Thyroid gland (tissue), 4 donors: ENCODE results near the gene TGFB1I1. TPM values are rescaled to one million over a fixed set of nuclear protein-coding genes. Genes with fewer than 3 reads are reported as not detected.
"Not testable (repeated sequence)": the region's sequence is repeated elsewhere in the genome, so short reads cannot be mapped to it uniquely, and the experiment has no call there.

ENCODE experiments used
- DNase-seq, 2 donors: peaks; one replicate each; pipeline ENCODE4 v3.0.0-alpha.2; 2019
- H3K27ac ChIP-seq, 3 donors: fragments of 200-600 bp; sonication (generic); 1 replicate in 2 of 3; 2 replicates in 1 of 3; pipeline ENCODE4 v1.5.1; 2016 to 2019; ENCODE audit warnings: mild to moderate bottlenecking in 1 of 3, moderate library complexity in 1 of 3
- H3K27me3 ChIP-seq: fragments of 200-600 bp; sonication (generic); one replicate; pipeline ENCODE4 v1.5.1; 2019
- H3K36me3 ChIP-seq, 2 donors: fragments of 200-600 bp; sonication (generic); one replicate each; pipeline ENCODE4 v1.5.1; 2016 to 2019
- H3K4me1 ChIP-seq, 2 donors: fragments of 200-600 bp; sonication (generic); one replicate each; pipeline ENCODE4 v1.5.1; 2017 to 2019
- H3K4me3 ChIP-seq, 3 donors: fragments of 200-600 bp; sonication (generic); replicated peaks in 1 of 3; 1 replicate in 2 of 3; 2 replicates in 1 of 3; pipeline ENCODE4 v1.5.1; 2016; ENCODE audit warnings: mild to moderate bottlenecking in 1 of 3
- H3K9me3 ChIP-seq: fragments of 200-600 bp; sonication (generic); one replicate; pipeline ENCODE4 v1.5.1; 2017
- CTCF ChIP-seq, 6 experiments: fragments of 200-600 bp in 3 of 6; fragments of 450-650 bp in 3 of 6; sonication (generic) in 3 of 6; IDR thresholded peaks; one replicate each; pipeline ENCODE4 v1.5.1; 2016 to 2019; ENCODE audit warnings: antibody characterized with exemption in 6 of 6, mild to moderate bottlenecking in 2 of 6, inconsistent platforms in 1 of 6, moderate library complexity in 1 of 6
- POLR2A ChIP-seq, 2 donors: fragments of 450-650 bp; IDR thresholded peaks; one replicate each; pipeline ENCODE4 v1.6.1; 2017; ENCODE audit warnings: antibody characterized with exemption in 2 of 2, mild to moderate bottlenecking in 2 of 2, moderate library complexity in 1 of 2
- WGBS, 2 donors: methylation state at CpG; one replicate each; pipeline ENCODE4 v1.1.5; 2017; 5-methylcytosine and 5-hydroxymethylcytosine counted together
- intact Hi-C: fragments of 100-400 bp; cut with DNase I; formaldehyde crosslinking; loops from one replicate; pipeline ENCODE4 v1.15.1; 2023
- total RNA-seq, 4 donors: library from RNA; depleted of rRNA; stranded (reverse); fragments of >200 nt; gene quantifications; one replicate each; pipeline ENCODE4 v1.2.3, GENCODE V29; 2016

TGFB1I1 gene
- total RNA-seq, 4 donors from 2014 or later = 11.0 to 23.5 (median 20.0) TPM

DNA sequence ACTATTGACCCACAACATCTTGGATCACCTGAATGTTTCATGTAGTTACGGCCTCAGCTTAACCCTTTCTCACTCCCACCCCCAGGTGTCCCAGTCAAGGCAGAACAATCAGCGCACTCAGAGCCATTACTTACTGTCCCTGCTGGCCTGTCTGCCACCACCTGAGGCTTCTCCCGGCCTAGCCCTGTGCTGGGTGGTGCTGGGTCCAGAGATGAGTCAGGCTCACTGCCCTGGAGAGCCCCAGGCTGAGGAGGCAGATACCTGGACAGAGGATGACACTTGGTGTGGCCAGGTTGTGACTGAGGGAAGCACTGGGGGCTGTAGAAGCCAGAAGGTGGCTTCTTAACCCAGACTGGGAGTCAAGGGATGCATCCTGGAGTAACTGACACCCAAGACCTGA is 7.0 kb downstream of the TGFB1I1 start:
- H3K4me3 ChIP-seq = no peak overlapping the region
- no peaks in the 10 kb centered on the region for H3K9me3 ChIP-seq
- peaks cover 0 to 2% of the 10 kb centered on the region in 2 donors for H3K36me3 ChIP-seq
- no peaks in the 10 kb centered on the region for H3K27me3 ChIP-seq
- no peak overlapping the region for H3K27ac ChIP-seq
- intact Hi-C loops = no loop called here
- H3K4me1 ChIP-seq = peaks cover 0 to 12% of the 10 kb centered on the region in 2 donors
- no peak for DNase-seq
- TF ChIP-seq POLR2A (IDR thresholded peaks at IDR 0.05) = no peak
- no peak for TF ChIP-seq CTCF (IDR thresholded peaks at IDR 0.05)
- WGBS, 2 donors = 87 to 100% methylated on average over 2 to 3 of the region's 3 CpGs

DNA sequence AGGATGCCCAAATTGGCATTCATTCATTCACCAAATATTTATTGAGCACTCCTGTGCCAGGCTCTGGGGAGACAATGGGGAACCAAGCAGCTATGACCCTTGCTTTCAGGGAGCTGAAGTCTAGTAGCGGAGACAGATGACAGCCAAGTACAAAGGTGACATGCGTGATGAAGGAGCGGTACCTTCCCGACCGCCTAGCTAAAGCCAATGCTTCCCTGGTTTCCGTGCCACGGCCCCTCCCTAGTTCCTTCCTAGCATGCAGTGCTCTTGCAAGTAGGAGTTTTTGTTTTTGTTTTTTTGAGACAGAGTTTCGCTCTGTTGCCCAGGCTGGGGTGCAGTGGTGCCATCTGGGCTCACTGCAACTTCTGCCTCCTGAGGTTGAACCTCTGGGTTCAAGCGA is 7.8 kb downstream of the TGFB1I1 start:
- 78 to 95% methylated on average over 9 of the region's 9 CpGs for WGBS, 2 donors
- H3K27me3 ChIP-seq = no peaks in the 10 kb centered on the region
- peaks cover 0 to 15% of the 10 kb centered on the region in 2 donors for H3K4me1 ChIP-seq
- H3K4me3 ChIP-seq = no peak overlapping the region
- intact Hi-C loops = no loop called here
- peaks cover 0 to 2% of the 10 kb centered on the region in 2 donors for H3K36me3 ChIP-seq
- H3K27ac ChIP-seq = no peak overlapping the region
- TF ChIP-seq CTCF (IDR thresholded peaks at IDR 0.05) (no peak), POLR2A (IDR thresholded peaks at IDR 0.05) (no peak)
- no peak for DNase-seq
- no peaks in the 10 kb centered on the region for H3K9me3 ChIP-seq

DNA sequence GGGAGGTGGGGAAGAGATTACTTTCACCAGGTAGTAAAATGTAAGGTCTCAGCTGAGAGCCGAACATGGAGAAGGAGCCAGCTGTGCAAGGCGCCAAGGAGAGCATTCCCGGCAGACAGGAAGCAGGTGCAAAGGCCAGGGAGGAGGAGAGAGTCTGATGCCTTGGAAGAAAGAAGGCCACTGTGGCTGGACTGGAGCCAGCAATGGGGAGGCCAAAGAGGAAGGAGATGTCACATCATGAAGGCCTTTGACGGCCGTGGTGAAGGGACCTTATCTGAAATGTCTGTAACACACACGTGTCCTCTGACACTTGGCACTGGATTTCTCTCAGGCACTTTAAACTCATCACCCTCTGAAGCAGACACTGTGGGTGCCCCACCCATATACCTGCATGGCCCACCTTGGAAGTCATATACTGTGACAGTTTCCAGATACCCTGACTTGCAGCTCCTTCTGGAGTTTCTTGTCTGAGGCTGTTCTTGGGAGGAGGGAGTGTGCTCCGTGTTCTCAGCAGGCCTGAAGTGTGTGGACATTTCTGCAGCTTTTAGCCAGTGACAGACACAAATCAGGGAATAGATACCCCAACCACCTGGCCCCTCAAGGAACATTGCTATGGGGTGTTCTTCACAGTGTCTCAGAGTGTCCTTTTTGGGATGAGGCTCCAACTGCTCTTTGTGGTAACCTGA is 9.0 kb downstream of the TGFB1I1 start:
- H3K27me3 ChIP-seq = no peaks in the 10 kb centered on the region
- DNase-seq = no peak
- intact Hi-C loops = no loop called here
- H3K4me1 ChIP-seq = peaks cover 0 to 14% of the 10 kb centered on the region in 2 donors
- no peak overlapping the region for H3K27ac ChIP-seq
- 54 to 66% methylated on average over 7 of the region's 7 CpGs for WGBS, 2 donors
- no peaks in the 10 kb centered on the region for H3K9me3 ChIP-seq
- H3K36me3 ChIP-seq = peaks cover 0 to under 1% of the 10 kb centered on the region in 2 donors
- TF ChIP-seq CTCF (IDR thresholded peaks at IDR 0.05) (no peak), POLR2A (IDR thresholded peaks at IDR 0.05) (no peak)
- no peak overlapping the region for H3K4me3 ChIP-seq

DNA sequence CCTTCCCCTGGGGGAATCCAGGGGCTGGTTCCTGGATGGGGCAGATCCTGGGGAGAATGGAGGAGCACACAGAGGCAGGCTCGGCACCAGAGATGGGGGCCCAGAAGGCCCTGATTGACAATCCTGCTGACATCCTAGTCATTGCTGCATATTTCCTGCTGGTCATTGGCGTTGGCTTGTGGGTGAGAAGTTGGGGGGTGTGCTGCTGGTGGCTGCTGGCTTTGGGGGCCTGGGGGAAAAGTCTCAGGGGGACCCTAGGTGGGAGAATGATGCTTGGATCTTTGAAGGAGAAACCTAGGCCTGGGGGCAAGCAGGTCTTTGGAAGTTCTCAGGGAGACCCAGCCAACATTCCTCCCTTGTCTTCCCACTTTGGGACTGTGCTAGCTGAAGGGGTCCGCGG is 11.1 kb downstream of the TGFB1I1 start, which contains the start of gene SLC5A2:
Gene SLC5A2, plus strand, starts transcription at position 43 of the 400 bp plus-strand sequence. Its CDS starts 14 bp downstream, at position 57.
- H3K27me3 ChIP-seq = no peaks in the 10 kb centered on the region
- H3K4me1 ChIP-seq = peaks cover 6 to 17% of the 10 kb centered on the region in 2 donors
- DNase-seq = no peak
- H3K9me3 ChIP-seq = no peaks in the 10 kb centered on the region
- no peaks in the 10 kb centered on the region for H3K36me3 ChIP-seq
- TF ChIP-seq POLR2A (IDR thresholded peaks at IDR 0.05) (no peak), CTCF (IDR thresholded peaks at IDR 0.05) (no peak)
- H3K4me3 ChIP-seq = no peak within 1 kb of the TSS
- 85 to 92% methylated on average over 4 of the region's 4 CpGs for whole genome bisulfite sequencing, 2 donors
- intact Hi-C loops = no loop called here
- no peak within 1 kb of the TSS for H3K27ac ChIP-seq

DNA sequence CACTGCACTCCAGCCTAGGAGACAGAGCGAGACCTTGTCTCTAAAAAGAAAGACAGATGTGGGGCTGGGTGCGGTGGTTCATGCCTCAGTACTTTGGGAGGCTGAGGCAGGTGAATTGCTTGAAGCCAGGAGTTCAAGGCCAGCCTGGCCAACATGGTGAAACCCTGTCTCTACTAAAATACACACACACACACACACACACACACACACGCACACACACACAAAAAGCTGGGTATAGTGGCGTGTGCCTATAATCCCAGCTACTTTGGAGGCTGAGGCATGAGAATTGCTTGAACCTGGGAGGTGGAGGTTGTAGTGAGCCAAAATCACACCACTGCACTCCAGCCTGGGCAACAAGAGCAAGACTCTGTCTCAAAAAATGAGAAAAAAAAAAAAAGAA is 12.1 kb downstream of the TGFB1I1 start:
- H3K4me1 ChIP-seq = peaks cover 12 to 20% of the 10 kb centered on the region in 2 donors
- DNase-seq, intact Hi-C loops, H3K27ac ChIP-seq, H3K4me3 ChIP-seq, H3K36me3 ChIP-seq, H3K27me3 ChIP-seq, H3K9me3 ChIP-seq: not testable (repeated sequence)
- 98 to 100% methylated on average over 4 of the region's 4 CpGs for WGBS, 2 donors
